Stomach smooth muscle (tissue), 2 donors: ENCODE measurements around the gene CD101.

Experiments used
- H3K27ac ChIP-seq: one replicate; pipeline ENCODE4 v1.7.0; 2013; ENCODE audit warnings: mild to moderate bottlenecking, low read length, inconsistent platforms
- H3K27me3 ChIP-seq, 2 donors: one replicate each; pipeline ENCODE4 v1.7.0; 2013; ENCODE audit warnings: low read length in 2 of 2; ENCODE audit not compliant: insufficient read depth in 2 of 2, control insufficient read depth in 1 of 2
- H3K36me3 ChIP-seq, 2 donors: one replicate each; pipeline ENCODE4 v1.7.0; 2013; ENCODE audit warnings: low read length in 2 of 2; ENCODE audit not compliant: control insufficient read depth in 2 of 2, insufficient read depth in 2 of 2
- H3K4me1 ChIP-seq: one replicate; pipeline ENCODE4 v1.7.0; 2013; ENCODE audit warnings: low read length; ENCODE audit not compliant: control insufficient read depth, insufficient read depth
- H3K4me3 ChIP-seq, 2 donors: one replicate each; pipeline ENCODE4 v1.7.0; 2013; ENCODE audit warnings: low read length in 2 of 2
- H3K9ac ChIP-seq, 2 donors: one replicate each; pipeline ENCODE4 v1.7.0; 2013; ENCODE audit warnings: low read length in 2 of 2, mild to moderate bottlenecking in 1 of 2
- H3K9me3 ChIP-seq, 2 donors: one replicate each; pipeline ENCODE4 v1.7.0; 2013; ENCODE audit warnings: low read length in 2 of 2; ENCODE audit not compliant: control insufficient read depth in 2 of 2
- donor health status: healthy.
- donor health status: Pancreatic carcinoma.

CD101 gene

DNA sequence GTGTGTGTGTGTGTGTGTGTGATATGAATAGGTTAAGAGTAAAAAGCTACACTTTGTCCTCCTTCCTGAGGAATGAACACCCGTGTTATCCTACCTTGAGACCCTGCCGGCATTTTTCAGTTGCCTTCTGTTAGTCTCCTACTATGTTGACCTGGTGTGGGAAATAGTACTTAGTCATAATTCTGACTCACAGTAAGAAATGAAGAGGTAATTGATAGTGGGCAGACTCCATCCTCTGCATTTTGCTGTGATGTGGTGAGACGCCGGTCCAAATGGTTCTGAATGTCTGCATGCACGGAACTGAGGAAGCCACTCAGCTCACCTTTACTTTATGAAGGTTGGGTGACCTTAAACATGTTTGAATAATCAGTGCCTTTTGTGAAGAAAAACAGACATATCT is 12.6 kb downstream of the CD101 start:
- no peaks in the 10 kb centered on the region for H3K9me3 ChIP-seq
- no peaks in the 10 kb centered on the region for H3K36me3 ChIP-seq
- H3K9ac ChIP-seq = no peak overlapping the region
- no peaks in the 10 kb centered on the region for H3K4me1 ChIP-seq
- no peaks in the 10 kb centered on the region for H3K27me3 ChIP-seq
- no peak overlapping the region for H3K4me3 ChIP-seq
- H3K27ac ChIP-seq = no peak overlapping the region

DNA sequence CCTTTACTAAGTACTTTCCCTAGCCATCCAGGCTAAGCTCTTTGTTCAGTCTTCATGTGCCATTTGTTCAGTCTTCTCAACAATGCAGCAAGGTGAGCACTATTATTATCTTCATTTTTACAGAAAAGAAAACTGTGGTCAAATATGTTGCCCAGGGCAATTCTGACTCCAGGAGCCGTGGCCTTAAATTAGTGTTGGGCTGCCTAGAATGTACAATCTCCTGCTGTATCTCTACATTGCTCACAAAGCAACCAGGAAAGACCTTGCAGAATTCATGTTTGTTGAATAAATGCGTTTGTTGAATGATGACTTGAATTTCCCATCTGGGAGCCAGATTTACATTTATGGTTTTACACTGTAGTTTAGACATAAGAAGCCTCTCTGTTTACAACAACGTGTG is 14.2 kb downstream of the CD101 start:
- H3K9ac ChIP-seq = no peak overlapping the region

GRCh38 chr1:117017062-117017461 is 15.5 kb downstream of the CD101 start:
- Histone ChIP-seq H3K4me1 (no peaks in the 10 kb centered on the region), H3K27ac (no peak overlapping the region), H3K9me3 (no peaks in the 10 kb centered on the region)

More for the DNA sequence above, 14.2 kb downstream of the CD101 start:
- H3K4me1 ChIP-seq = no peaks in the 10 kb centered on the region
- no peaks in the 10 kb centered on the region for H3K27me3 ChIP-seq
- no peak overlapping the region for H3K27ac ChIP-seq
- H3K36me3 ChIP-seq = no peaks in the 10 kb centered on the region
- H3K9me3 ChIP-seq = no peaks in the 10 kb centered on the region
- no peak overlapping the region for H3K4me3 ChIP-seq

DNA sequence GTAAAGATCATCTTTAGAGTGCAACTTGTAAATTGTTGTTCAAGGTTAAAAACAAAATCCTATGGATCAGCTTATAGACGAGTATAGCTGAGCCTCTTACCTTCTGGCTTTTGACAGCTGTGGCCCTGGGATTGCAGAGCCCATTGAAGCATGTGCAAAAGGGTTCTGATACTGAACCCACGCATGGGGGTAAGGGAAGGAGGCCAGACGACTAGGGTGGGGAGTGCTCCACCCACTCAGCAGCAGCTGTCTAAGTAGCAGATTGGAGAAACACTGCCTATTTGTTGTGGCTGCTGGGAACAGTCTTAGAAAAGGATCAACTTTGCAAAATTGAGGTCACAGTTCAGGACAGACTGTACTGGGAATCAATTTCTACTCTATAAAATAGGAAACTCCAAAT is 16.1 kb downstream of the CD101 start:
- no peak overlapping the region for H3K4me3 ChIP-seq
- no peaks in the 10 kb centered on the region for H3K4me1 ChIP-seq
- no peaks in the 10 kb centered on the region for H3K36me3 ChIP-seq
- no peak overlapping the region for H3K9ac ChIP-seq
- H3K9me3 ChIP-seq = no peaks in the 10 kb centered on the region
- no peak overlapping the region for H3K27ac ChIP-seq
- H3K27me3 ChIP-seq = no peaks in the 10 kb centered on the region

More at GRCh38 chr1:117017062-117017461, 15.5 kb downstream of the CD101 start:
- Histone ChIP-seq H3K4me3 (no peak overlapping the region), H3K9ac (no peak overlapping the region), H3K36me3 (no peaks in the 10 kb centered on the region), H3K27me3 (no peaks in the 10 kb centered on the region)

DNA sequence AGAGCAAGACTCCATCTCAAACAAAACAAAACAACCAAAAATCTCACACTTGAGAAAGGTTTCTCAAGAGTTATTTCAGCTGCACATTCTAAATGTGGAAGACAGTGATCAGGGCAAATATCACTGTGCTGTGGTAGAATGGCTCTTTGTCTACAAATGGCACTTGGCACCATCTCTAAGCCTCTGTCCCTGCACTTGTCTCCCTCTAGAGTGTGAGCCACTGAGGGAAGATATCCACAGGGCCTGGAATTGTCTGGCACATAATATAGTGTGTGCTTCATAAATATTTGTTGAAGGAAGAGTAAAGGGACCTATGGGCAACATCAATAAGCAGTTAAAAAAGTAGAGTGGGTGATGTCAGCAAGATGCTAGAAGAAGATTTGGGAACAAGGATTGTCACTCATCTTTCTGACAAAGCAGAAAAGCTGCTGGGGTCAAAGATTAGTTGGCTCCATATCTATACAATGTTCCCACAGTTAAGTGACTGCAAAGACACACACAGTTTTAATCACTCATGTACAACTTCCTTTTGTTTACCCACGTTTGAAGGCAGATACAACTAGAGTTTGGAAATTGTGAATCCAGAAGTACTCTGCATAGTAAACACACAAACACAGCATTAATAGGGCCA is 19.1 kb downstream of the CD101 start:
- Histone ChIP-seq H3K27ac (no peak overlapping the region), H3K9me3 (no peaks in the 10 kb centered on the region), H3K4me3 (no peak overlapping the region), H3K9ac (no peak overlapping the region), H3K4me1 (no peaks in the 10 kb centered on the region), H3K36me3 (peaks cover 0 to under 1% of the 10 kb centered on the region in 2 donors), H3K27me3 (no peaks in the 10 kb centered on the region)

DNA sequence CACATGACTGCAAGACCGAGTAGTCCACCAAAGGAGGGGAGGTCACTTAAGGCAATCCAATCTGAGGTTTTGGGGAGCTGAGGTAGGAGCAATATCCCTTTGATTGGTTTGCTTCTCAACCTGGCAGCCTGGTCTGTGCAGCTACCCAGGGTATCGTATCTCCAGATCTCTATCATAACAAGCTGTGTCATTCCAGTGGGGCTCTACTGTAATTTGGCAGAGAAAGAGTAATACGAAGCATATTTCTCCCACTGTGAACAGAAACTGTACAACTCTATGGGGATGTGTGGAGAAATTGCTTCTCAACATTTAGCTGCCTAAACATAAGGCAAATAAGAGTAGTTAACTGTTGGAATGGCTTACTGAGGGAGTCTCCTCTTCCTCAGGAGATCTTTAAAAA is 20.6 kb downstream of the CD101 start:
- Histone ChIP-seq H3K27me3 (no peaks in the 10 kb centered on the region), H3K4me1 (no peaks in the 10 kb centered on the region), H3K27ac (no peak overlapping the region), H3K9me3 (no peaks in the 10 kb centered on the region), H3K36me3 (peaks cover 2 to 3% of the 10 kb centered on the region in 2 donors), H3K9ac (no peak overlapping the region), H3K4me3 (no peak overlapping the region)

DNA sequence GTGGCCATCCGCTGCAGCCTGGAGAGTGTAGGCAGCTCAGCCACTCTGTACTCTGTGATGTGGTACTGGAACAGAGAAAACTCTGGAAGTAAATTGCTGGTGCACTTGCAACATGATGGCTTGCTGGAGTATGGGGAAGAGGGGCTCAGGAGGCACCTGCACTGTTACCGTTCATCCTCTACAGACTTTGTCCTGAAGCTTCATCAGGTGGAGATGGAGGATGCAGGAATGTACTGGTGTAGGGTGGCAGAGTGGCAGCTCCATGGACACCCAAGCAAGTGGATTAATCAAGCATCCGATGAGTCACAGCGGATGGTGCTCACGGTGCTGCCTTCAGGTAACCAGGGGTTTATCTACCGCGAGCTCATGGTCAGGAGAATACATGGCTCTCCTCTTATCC is 24.0 kb downstream of the CD101 start:
- H3K4me1 ChIP-seq = no peaks in the 10 kb centered on the region
- H3K27ac ChIP-seq = no peak overlapping the region
- no peaks in the 10 kb centered on the region for H3K27me3 ChIP-seq
- no peaks in the 10 kb centered on the region for H3K9me3 ChIP-seq
- no peak overlapping the region for H3K9ac ChIP-seq
- H3K36me3 ChIP-seq = peaks cover 2 to 3% of the 10 kb centered on the region in 2 donors
- H3K4me3 ChIP-seq = no peak overlapping the region

DNA sequence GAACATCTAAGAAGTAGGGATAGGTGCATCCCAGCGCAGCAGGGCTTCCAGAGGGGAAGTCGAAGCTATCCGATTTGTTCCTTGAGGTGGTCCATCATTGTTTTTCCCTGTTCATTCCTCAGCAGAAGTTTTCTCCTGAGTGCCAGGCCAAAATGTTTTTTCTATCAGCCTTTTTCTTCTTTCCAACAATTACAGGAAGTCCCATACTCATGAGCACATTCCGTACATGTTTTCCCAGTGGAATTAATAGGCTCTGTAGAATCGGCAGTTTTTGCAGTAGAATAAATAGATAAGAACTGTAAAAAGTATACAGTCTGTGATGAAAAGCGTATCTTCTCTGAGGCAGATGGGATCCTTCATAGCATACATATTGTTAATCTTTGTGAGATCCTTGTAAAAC is 24.8 kb downstream of the CD101 start:
- H3K27ac ChIP-seq = no peak overlapping the region
- H3K4me1 ChIP-seq = no peaks in the 10 kb centered on the region
- peaks cover 2 to 3% of the 10 kb centered on the region in 2 donors for H3K36me3 ChIP-seq
- no peaks in the 10 kb centered on the region for H3K27me3 ChIP-seq
- no peak overlapping the region for H3K9ac ChIP-seq
- H3K9me3 ChIP-seq = no peaks in the 10 kb centered on the region
- no peak overlapping the region for H3K4me3 ChIP-seq

DNA sequence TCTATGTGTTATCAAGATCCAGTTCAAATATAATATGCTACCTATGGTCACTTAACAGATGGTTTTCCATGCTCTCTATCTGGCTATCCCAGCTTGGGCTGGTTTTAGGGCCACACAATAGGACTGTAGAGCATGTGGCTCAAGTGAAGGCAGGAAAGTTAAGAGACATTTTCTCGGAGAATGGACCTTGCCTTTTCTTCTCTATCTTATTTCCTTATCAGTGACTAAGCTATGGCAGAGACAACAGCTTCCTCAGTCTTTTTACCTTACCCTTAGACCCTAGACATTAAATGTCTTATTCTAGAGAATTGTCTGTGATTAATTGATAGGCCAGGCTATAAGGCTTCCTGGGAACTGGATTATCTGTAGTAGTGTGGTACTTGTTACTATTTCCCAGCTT is 28.1 kb downstream of the CD101 start:
- Histone ChIP-seq H3K27me3 (no peaks in the 10 kb centered on the region), H3K4me3 (no peak overlapping the region), H3K9me3 (no peaks in the 10 kb centered on the region), H3K36me3 (peaks cover 2 to 3% of the 10 kb centered on the region in 2 donors), H3K4me1 (peaks cover 4% of the 10 kb centered on the region), H3K9ac (no peak overlapping the region), H3K27ac (no peak overlapping the region)

DNA sequence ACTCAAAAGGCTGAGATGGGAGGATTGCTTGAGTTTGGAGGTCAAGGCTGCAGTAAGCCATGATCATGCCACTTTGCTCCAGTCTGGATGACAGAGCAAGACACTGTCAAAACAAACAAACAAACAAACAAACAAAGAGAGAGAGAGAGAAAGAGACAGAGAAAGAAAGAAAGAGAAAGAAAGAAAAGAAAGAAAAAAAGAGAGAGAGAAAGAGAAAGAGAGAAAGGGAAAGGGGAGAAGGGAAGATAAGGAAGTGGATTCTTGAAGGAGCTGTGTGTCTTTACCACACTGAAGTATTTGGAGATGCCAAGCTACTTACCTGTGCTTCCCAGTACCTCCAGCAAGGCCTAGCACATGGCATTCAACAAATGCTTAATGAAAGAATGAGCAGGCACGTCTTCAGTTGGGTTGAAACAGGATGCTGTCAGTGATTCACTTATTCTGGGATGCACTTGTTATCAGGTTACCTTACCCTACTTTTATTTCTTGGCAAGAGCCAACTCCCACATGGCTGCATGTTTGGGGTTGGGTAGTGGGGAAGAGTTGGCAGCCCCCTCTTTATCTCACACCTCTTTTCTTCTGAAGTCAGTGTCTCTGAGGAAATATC is 28.8 kb downstream of the CD101 start:
- peaks cover 2 to 3% of the 10 kb centered on the region in 2 donors for H3K36me3 ChIP-seq
- H3K4me1 ChIP-seq = peaks cover 4% of the 10 kb centered on the region
- H3K27ac ChIP-seq = no peak overlapping the region
- H3K4me3 ChIP-seq = no peak overlapping the region
- no peaks in the 10 kb centered on the region for H3K9me3 ChIP-seq
- H3K27me3 ChIP-seq = no peaks in the 10 kb centered on the region
- no peak overlapping the region for H3K9ac ChIP-seq

GRCh38 chr1:117032266-117032665 is 30.7 kb downstream of the CD101 start:
- H3K27ac ChIP-seq = no peak overlapping the region
- no peak overlapping the region for H3K4me3 ChIP-seq
- H3K9me3 ChIP-seq = no peaks in the 10 kb centered on the region
- H3K9ac ChIP-seq = no peak overlapping the region
- H3K27me3 ChIP-seq = no peaks in the 10 kb centered on the region
- H3K36me3 ChIP-seq = no peaks in the 10 kb centered on the region
- H3K4me1 ChIP-seq = peaks cover 4% of the 10 kb centered on the region
